8988T (cell line): ENCODE data around the gene DPPA4.
"Not testable (repeated sequence)": the region's sequence is repeated elsewhere in the genome, so short reads cannot be mapped to it uniquely, and the experiment has no call there.

Source experiments
- DNase-seq: peaks from one replicate; pipeline ENCODE4 v3.0.0; 2011

The DPPA4 gene, protein sequence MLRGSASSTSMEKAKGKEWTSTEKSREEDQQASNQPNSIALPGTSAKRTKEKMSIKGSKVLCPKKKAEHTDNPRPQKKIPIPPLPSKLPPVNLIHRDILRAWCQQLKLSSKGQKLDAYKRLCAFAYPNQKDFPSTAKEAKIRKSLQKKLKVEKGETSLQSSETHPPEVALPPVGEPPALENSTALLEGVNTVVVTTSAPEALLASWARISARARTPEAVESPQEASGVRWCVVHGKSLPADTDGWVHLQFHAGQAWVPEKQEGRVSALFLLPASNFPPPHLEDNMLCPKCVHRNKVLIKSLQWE

DNA sequence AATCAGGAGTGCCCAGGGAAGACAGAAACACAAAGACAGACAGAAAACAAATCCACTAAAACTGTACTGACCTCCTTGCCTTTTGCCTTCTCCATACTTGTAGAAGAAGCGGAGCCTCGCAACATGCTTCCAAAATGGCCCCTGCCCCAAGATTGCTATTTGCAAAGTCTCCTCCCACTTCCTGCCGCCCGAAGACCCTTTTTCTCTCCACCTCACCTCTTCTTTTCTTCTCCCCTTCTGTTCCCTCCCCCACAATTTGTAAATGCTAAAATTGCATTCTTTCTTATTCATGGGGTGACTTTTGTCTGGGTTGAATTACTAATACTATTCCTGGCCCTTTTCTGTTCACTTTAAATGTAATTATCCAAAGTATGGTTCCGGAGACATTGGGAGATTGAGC is at the start of gene DPPA4:
Gene DPPA4 (minus strand): TSS at position 154 of the 400 bp plus-strand sequence. CDS start 29 bp downstream, at position 125.
- DNase-seq: no peak

DNA sequence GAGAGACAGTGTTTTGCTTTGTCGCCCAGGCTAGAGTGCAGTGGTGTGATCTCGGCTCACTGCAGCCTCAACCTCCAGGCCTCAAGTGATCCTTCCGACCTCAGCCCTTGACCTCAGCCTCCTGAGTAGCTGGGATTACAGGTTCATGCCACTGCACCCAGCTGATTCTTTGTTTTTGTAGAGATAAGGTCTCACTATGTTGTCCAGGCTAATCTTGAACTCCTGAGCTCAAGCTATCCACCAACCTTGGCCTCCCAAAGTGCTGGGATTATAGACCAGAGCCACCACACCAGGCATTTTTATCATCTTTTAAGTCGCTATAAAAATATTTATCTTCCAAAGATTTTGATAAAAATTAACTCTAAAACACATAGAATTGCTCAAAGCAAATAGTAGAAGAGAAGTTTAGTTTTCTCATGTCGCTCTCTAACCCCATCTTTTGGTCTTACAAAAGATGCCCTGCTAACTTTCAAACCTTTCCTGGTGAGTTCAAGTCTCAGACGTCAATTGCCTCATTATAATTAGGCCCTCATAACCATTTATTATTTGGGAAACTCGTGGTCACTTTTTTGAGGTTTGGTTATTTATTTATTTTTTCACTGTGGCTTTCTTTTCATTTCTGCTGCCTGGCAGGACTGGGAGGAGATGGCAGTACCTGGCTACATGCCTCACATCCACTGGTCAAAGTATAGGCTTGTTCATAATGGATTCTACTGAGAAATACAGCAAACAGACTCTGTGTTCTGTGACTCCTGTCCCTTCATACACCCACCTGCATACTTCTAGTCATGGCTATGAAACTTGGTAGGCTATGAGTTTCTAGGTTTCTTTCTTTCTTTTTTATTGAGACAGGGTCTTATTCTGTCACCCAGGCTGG is 48.3 kb upstream of the DPPA4 start:
- no peak for DNase-seq

DNA sequence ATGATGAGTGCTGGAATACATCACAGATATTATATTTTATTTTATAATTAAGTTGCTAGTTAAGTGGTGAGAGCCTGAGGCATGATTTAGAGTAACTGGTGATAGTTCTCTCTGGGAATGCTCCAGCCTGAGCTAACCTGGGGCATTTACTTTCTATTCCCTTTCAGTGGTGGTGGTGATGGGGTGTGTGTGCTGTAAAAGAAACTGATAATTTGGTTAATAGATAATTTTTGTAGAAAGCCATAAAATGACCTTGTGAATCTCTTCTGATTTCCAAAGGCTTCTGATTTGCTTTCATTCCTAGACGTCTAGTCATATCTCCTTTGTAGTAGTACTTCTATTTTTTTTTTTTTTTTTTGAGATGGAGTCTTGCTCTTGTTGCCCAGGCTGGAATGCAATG is 46.8 kb upstream of the DPPA4 start:
- DNase-seq: no peak

DNA sequence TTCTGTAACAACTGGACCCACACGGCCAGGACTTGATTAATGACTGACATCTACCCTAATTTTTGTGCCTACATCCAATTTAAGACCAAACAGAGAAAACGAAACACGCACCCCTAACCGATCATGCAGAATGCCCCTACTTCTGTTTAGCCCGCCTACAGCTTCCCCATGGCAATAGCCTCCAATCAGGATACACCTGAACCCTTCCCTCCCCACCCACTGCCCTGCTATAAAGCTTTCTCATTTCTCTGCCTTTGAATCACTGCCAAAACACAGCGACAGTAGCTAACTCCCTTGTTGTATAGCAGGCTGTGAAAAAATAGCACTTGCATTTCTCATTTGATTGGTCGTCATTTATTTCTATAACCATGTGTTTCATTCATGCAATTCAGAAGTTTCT is 45.2 kb upstream of the DPPA4 start:
- DNase-seq: no peak

DNA sequence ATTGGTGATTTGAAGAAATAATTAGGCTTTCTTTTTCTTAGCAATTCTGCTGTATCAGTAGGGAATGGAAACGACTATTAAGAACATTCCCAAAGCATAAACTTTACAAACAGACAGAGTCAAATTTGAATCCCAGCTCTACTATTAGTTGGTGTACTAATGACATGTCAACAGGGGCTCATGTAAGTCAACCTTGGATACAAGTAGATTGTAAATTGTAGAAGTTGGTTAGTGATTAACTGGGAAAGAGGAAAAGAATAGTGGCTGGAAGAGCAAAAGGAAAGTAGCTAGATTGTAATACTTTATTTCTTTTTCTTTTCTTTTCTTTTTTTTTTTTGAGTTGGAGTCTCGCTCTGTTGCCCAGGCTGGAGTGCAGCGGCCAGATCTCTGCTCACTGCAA is 38.6 kb upstream of the DPPA4 start:
- no peak for DNase-seq

DNA sequence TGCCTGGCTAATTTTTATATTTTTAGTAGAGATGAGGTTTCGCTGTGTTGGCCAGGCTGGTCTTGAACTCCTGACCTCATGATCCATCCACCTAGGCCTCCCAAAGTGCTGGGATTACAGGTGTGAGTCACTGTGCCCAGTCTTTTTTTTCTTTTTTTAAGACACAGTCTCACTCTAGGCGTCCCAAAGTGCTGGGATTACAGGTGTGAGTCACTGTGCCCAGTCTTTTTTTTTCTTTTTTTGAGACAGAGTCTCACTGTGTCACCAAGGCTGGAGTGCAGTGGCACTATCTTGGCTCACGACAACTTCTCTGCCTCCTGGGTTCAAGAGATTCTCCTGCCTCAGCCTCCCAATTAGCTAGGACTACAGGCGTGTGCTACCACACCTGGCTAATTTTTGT is 37.1 kb upstream of the DPPA4 start:
- DNase-seq: not testable (repeated sequence)

DNA sequence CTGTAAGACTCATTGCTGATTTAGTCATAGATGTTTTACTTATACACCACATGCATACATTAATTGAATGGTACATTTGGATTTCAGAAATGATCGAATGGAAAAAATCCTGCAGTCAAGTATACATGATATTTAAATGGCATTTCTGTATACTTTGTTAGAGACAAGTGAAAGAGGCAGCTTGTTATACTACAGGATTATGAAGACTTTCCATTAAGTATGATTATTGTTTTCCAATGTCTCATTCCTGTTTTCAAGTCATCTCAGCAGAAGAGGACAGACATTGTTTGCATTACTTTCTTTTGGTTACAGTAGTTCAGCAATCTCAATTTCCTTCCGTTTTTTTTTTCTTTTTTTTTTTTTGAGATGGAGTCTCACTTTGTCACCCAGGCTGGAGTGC is 36.6 kb upstream of the DPPA4 start:
- no peak for DNase-seq

DNA sequence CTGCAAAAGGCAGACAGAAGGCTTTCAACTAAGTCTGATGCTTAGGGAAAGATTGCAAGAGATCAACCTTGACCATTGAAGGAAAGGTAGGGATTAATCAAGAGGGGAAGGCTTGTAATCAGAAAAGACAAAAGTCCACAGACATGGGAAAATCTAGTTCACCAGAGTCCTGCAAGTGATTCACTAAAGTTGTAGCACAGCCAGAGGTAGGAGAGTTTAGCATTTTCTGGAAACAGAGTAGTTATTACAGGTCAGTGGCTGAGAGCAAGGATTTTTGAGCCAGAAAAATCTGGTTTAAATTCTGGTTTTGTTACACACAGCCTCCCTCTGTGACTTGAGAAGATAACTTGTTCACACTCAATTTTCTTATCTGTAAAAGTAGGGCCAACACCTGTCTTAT is 35.3 kb upstream of the DPPA4 start:
- no peak for DNase-seq

DNA sequence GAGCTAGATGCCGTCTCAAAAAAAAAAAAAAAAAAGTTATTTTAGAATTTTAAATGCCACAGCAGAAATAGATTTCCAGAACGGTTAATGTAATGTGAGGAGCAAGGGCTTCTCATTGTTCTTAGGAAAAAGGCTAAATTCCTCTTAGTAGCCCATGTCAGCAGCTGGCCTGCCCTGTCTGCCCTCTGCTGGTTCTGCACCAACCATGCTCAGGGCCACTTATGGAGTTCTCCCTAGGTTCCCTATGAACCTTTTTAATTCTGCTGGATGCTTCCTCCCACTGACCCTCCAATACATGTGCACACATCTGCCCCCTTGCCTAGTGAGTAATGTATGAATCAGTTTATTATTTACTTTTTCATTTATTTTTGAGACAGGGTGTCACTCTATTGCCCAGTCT is 32.2 kb upstream of the DPPA4 start:
- DNase-seq: no peak

DNA sequence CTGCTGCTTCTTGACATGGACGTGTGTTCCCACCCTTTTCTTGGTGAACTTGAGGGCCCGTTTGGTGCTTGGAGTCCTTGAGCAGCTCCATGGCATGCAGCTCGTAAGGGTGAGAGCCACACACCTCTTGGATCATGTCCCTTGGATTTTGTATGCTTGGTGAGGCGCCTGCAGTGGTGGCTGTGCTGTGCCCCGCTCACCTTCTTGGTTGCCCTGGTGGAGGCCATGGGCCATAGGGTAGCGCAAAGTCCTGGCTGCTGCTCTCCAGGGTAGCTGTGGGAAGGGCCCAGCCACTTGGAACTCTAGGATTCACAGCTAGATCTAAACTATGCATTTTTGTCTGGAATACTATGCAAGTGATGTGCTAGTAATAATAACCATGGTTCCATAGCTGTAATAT is 26.7 kb upstream of the DPPA4 start:
- DNase-seq: no peak

DNA sequence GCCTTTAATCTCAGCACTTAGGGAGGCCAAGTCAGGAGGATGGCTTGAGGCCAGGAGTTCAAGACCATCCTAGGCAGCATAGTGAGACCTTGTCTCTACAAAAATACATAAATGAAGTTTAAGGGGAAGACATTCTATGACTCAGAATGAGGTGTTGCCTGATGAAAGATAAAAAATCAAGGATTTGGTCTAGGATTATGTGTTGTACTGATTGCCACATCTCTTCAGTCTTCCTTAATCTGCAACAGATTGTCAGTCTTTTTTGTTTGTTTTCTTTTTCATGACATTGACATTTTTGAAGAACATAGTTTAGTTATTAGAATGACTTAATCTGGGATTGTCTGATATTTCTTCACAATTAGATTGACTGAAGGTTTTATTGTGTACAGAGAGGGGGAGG is 26.3 kb upstream of the DPPA4 start:
- no peak for DNase-seq

DNA sequence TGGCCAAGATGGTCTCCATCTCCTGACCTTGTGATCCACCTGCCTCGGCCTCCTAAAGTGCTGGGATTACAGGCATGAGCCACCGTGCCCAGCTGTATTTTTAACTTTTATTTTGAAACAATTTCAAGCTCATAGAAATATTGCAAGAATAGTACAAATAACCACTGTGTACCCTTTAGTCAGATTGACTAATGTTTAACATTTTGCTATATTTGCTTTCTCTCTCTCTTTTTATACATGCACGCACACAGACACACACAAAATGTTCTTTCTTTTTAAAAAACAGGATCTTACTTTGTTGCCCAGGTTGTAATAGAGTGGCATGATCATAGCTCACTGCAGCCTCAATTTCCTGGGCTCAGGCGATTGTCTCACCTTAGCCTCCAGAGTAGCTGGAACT is 25.5 kb upstream of the DPPA4 start:
- DNase-seq: no peak

DNA sequence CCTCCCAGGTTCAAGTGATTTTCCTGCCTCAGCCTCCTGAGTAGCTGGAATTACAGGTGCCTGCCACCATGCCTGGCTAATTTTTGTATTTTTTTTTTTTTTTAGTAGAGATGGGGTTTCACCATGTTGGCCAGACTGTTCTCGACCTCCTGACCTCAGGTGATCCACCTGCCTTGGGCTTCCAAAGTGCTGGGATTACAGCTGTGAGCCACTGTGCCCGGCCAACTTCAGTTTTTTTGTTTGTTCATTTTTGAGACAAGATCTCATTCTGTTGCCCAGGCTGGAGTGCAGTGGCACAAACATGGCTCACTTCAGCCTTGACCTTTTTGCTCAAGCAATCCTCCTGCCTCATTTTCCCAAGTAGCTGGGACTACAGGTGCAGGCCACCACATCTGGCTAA is 21.5 kb upstream of the DPPA4 start:
- DNase-seq: not testable (repeated sequence)

DNA sequence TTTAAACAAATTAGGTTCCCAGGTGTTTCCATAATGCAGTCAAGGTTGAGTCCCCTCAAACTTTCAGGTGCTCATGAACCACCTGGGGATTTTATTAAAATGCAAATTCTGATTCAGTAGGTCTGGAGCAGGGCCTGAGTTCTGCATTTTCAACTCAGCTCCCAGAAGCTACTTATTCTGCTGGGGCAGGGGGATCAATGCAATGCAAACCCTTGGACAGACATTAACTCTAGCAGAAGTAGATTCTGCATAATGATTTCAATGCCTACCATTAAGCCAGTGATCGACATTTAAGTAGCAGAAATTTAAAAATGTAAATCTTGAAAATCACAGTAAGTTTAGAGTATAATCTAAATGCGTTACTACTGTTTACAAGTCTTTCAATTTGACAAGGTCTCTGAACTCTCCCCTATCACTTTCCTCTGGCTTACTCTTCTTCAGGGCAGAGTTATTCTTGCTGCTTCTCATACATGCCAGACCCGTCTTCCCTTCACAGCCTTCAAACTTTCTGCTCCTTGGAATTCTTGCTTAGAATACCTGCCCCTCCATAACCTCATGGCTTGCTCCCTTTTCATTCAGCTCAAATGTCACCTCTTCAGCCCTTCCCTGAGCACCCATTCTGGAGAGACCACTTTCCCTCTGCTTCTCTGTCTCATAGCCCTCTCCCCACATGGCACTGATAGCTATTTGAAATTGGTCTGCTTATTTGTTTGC is 19.3 kb upstream of the DPPA4 start:
- no peak for DNase-seq

DNA sequence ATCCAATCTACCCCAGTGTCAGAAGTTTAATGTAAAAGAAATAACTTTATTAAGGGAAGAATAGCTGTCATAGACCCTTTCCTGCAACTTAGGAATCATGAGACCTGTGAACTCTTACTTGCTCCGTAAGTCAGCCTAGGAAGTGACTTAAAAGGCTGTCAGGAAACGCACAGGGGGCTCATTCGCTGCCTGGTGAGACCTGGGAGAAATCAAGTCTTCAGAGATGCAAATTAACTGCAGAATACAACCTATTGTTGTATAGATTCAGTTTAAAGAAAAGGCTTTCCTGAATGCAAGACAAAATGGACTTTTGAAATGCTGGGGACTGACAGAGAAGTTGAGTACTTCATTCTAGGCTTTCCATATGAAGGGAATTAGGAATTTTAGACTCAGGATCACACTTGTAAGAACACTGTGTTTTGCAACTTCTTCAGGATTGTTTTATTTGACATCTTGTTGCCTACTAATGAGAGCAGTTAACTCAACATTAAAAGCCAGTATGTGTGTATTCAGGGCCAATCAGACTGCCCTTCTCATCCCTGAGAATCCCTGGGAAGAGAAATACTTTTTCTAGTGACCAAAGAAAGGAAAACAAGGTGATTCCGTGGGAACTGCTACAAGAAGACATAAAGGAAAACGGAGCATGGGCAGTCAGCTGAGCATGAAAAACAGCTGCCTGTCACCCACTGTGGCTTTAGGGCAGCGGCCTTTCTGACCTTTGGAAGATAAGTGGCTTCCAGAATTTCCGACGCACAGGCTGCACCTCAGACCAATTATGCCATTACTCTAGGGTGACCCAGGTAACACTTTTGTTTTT is 18.5 kb upstream of the DPPA4 start:
- no peak for DNase-seq

DNA sequence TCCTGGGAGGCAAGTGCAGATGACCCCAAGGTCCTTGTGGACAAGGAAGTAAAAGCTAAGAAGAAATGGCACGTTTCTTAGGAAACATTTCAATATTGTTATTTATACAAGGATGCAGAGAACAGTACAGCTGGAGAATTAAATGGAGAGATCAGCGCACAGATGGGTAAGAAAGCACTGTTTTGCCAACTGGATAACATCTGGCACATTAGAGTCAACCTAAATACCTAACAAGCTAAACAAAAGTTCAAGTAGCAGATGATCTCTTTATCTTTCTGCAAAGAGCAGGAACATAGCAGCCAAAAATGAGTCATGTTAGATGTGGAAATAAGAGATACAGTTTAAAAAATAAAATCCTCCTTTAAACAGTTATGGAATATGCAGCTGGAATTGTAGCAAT is 15.7 kb upstream of the DPPA4 start:
- DNase-seq: no peak

DNA sequence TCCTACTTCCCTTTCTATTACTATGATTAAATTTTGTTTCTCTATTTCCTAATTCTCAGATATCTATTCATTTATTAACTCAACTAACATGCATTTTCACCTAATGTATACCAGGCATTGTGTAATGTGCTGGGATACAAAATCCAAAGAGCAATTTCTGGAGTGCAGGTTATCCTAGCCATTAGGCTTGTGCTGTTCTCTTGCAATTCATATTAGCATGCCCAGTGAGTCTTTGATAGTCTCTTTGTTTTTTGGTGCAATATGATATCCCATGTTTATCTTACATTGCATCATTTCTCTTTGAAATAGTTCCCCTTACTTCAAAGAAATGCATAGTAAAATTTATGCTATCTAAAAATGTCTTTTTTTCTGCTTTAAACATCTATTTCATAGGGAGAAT is 13.9 kb upstream of the DPPA4 start:
- no peak for DNase-seq

DNA sequence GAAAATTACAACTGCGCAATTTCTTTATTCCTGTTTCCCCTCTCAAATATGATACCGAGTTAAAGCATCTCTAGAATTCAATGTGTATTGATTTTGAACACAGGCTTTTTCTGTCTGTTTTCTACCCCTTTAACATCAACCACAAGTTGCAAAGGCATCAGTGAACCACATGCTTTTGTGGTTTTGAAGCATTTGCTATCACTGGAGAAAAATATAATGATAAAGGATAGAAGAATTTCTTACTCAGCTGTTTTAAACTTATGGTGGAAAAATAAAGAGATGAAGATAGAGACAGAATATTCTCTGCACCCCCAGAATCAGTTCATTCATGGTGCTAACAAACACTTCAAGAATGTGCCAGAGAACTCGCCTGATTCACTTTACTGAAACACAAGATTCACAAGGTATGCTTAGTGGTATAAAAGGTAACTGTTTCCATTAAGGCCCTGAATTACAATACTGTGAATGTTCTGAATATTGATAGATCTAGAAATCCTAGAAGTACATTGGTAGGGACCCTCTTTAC is 9.5 kb upstream of the DPPA4 start:
- DNase-seq: no peak

DNA sequence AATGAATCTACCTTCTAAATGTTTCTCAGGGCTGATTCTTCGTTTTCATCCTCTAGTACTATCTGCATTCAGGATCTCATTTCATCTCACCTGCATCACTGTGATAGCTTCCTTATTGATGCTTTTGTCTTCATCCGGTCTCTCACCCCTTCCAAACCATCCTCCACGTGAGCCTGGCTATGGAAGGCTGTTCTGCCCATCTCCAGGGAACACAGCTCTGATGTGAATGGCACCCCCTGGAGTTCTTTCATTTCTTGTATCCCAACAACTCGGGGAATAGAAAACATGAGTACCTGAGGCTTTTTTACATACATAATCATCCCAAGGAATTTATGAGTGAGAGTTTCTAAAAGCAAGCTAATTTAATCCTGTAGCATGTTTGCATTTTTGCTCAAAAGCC is 8.8 kb upstream of the DPPA4 start:
- no peak for DNase-seq

DNA sequence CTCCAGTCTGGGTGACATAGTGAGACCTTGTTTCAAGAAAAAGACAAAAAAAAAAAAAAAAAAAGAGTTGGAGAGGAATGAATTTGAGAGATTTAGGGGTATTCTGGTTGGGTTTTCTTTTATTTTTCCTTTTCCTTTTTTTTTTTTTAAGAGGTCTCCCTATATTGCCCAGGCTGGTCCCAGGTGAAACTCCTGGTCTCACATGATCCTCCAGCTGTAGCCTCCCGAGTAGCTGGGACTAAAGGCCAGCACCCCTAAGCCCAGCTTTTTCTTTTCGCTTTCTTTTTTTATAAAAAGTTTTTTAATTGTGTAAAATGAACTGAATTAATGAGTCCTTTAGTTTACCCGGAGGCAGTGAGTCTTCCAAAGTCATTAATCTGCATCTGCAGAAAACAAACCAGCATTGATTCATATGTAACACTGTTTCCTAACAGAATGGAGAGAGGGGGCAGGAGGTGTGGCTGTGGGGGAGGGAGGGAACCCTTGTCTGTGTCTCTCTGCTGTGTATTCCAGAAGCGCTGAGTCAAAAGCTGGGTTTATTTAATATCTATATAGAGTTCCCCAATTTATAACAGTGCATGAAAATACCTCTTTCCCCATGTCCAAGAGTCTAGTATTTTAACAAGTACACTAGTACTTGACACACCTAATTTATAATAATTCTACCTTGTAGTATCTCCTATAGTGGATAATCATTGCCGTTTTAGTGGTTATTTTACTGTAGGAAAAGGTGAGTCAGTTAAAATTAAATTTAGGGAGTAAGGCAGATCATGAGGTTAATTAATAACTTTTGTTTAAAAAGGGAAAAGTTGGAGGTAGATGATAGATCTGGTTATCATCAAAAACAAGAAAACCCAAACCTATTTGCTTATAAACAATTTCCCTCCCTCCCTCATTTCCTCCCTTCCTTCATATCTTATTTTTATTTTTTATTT is 2.6 kb upstream of the DPPA4 start:
- DNase-seq: no peak

DNA sequence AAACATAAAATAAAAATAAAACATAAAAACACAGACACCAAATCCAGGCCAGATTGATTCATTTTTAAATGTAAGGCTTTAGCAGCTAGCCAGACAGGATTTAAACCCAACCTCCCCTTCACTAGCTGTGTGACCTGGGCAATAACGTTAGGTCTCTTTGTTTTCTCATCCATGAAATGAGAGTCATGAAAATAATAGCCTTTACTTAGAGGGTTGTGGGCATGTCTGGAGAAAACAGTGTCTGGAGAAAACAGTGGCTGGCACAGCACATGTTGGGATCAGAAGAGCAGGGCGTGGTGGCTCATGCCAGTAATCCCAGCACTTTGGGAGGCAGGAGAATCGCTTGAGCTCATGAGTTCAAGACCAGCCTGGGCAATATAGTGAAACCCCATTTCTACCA is 1.9 kb upstream of the DPPA4 start:
- no peak for DNase-seq

DNA sequence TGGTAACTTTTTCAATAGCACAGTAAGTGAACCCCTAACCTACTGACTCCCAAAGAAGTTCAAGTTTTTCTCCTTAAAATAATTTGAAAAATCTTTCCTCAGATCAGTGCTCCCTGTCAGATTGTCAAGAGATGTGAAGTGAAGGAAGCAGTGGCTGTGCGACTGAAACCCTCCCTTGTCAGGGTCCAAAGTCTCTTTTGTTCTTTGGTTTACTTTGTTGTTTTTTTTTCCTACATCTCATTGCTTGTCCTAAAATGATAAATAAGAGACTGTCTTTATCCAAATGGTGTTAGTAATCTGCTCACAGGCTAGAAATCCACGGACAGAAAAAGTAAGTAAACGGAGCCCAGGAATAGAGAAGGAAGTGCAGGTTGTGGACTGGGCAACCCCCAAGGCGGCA is 976 bp upstream of the DPPA4 start:
- no peak for DNase-seq
